ENCODE measurements around the gene SUCLG2.

DNA sequence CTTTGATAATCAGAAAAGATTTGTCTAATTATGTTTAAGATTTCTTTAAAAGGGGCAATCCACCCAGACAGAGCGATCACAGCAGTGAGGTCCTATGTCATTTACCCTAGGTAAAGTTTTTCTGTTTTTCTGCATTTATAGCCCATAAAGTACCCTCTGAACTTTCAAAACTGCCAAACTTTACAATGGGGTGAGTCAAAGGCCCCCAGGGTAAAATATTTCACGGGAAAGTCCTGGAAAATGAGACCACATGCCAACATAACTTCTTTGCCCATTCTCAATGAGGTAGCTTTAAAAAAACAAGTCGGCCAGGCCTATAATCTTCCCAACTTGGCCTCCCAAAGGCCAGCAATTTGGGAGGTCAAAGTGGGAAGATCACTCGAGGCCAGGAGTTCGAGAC lies 53.0 kb downstream of the SUCLG2 start:
- no peak for TF ChIP-seq EHF (CRISPR knock-in tag; IDR thresholded peaks at IDR 0.05)
- TF ChIP-seq, protein P1, sequence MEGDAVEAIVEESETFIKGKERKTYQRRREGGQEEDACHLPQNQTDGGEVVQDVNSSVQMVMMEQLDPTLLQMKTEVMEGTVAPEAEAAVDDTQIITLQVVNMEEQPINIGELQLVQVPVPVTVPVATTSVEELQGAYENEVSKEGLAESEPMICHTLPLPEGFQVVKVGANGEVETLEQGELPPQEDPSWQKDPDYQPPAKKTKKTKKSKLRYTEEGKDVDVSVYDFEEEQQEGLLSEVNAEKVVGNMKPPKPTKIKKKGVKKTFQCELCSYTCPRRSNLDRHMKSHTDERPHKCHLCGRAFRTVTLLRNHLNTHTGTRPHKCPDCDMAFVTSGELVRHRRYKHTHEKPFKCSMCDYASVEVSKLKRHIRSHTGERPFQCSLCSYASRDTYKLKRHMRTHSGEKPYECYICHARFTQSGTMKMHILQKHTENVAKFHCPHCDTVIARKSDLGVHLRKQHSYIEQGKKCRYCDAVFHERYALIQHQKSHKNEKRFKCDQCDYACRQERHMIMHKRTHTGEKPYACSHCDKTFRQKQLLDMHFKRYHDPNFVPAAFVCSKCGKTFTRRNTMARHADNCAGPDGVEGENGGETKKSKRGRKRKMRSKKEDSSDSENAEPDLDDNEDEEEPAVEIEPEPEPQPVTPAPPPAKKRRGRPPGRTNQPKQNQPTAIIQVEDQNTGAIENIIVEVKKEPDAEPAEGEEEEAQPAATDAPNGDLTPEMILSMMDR (IDR thresholded peaks at IDR 0.05): no peak
- no peak for TF ChIP-seq ESRRA (IDR thresholded peaks at IDR 0.05; ENCODE audit: borderline replicate concordance, low read length)
- no peak for TF ChIP-seq TP53 (CRISPR knock-in tag; IDR thresholded peaks at IDR 0.05)
- TF ChIP-seq CBX2 (IDR thresholded peaks at IDR 0.05; ENCODE audit: borderline replicate concordance, low read depth): no peak
- no peak for TF ChIP-seq RNF2 (IDR thresholded peaks at IDR 0.05; ENCODE audit: borderline replicate concordance, low read depth)
- no peak for TF ChIP-seq RAD21 (conservative IDR thresholded peaks at IDR 0.05 in 1 of 2, IDR thresholded peaks at IDR 0.05 in 1 of 2)
- TF ChIP-seq EHMT2 (IDR thresholded peaks at IDR 0.05; ENCODE audit: low read depth): no peak
- TF ChIP-seq ATOH8 (CRISPR knock-in tag; IDR thresholded peaks at IDR 0.05; ENCODE audit: low read depth): no peak
